ENCODE results near the gene SMOC2.
A peak's percentile ranks its signal among the peaks of the same experiment; 100 is the strongest.

The SMOC2 gene

GRCh38 chr6:168494726-168495125 lies 53.7 kb downstream of the SMOC2 start:
- no peak for DNase-seq

- no peak for DNase-seq
Measured at GRCh38 chr6:168495133-168495532, 54.1 kb downstream of the SMOC2 start.

GRCh38 chr6:168495636-168496035 lies 54.7 kb downstream of the SMOC2 start:
- no peak for DNase-seq

- no peak for DNase-seq
Measured at GRCh38 chr6:168496139-168496996, 55.4 kb downstream of the SMOC2 start.

GRCh38 chr6:168496997-168497331 lies 56.0 kb downstream of the SMOC2 start:
- DNase-seq = no peak

- DNase-seq = no peak
Measured at GRCh38 chr6:168497381-168497780, 56.4 kb downstream of the SMOC2 start.

GRCh38 chr6:168498161-168498843 lies 57.3 kb downstream of the SMOC2 start:
- DNase-seq = no peak

GRCh38 chr6:168499045-168499650 lies 58.2 kb downstream of the SMOC2 start:
- DNase-seq = peak; percentile 78

GRCh38 chr6:168500519-168500918 lies 59.5 kb downstream of the SMOC2 start:
- no peak for DNase-seq

- no peak for DNase-seq
Measured at GRCh38 chr6:168501561-168501960, 60.6 kb downstream of the SMOC2 start.

GRCh38 chr6:168504366-168504765 lies 63.4 kb downstream of the SMOC2 start:
- DNase-seq = no peak

- peak; percentile 60 for DNase-seq
Measured at GRCh38 chr6:168506460-168506859, 65.5 kb downstream of the SMOC2 start.

GRCh38 chr6:168507297-168507696 lies 66.3 kb downstream of the SMOC2 start:
- peak; percentile 22 for DNase-seq

GRCh38 chr6:168507730-168508129 lies 66.7 kb downstream of the SMOC2 start:
- no peak for DNase-seq

- no peak for DNase-seq
Measured at GRCh38 chr6:168508903-168509302, 67.9 kb downstream of the SMOC2 start.

GRCh38 chr6:168513766-168514165 lies 72.8 kb downstream of the SMOC2 start:
- no peak for DNase-seq

- DNase-seq = no peak
Measured at GRCh38 chr6:168514216-168514615, 73.2 kb downstream of the SMOC2 start.

GRCh38 chr6:168515376-168515775 lies 74.4 kb downstream of the SMOC2 start:
- no peak for DNase-seq

GRCh38 chr6:168516944-168517741 lies 76.2 kb downstream of the SMOC2 start:
- no peak for DNase-seq

- DNase-seq = no peak
Measured at GRCh38 chr6:168517742-168518347, 76.9 kb downstream of the SMOC2 start.

GRCh38 chr6:168518348-168518745 lies 77.4 kb downstream of the SMOC2 start:
- no peak for DNase-seq

- no peak for DNase-seq
Measured at GRCh38 chr6:168518867-168519266, 77.9 kb downstream of the SMOC2 start.

GRCh38 chr6:168520233-168520632 lies 79.2 kb downstream of the SMOC2 start:
- no peak for DNase-seq

Data from NCI-H345 (cell line).